ENCODE measurements around the gene SULT2B1.

DNA sequence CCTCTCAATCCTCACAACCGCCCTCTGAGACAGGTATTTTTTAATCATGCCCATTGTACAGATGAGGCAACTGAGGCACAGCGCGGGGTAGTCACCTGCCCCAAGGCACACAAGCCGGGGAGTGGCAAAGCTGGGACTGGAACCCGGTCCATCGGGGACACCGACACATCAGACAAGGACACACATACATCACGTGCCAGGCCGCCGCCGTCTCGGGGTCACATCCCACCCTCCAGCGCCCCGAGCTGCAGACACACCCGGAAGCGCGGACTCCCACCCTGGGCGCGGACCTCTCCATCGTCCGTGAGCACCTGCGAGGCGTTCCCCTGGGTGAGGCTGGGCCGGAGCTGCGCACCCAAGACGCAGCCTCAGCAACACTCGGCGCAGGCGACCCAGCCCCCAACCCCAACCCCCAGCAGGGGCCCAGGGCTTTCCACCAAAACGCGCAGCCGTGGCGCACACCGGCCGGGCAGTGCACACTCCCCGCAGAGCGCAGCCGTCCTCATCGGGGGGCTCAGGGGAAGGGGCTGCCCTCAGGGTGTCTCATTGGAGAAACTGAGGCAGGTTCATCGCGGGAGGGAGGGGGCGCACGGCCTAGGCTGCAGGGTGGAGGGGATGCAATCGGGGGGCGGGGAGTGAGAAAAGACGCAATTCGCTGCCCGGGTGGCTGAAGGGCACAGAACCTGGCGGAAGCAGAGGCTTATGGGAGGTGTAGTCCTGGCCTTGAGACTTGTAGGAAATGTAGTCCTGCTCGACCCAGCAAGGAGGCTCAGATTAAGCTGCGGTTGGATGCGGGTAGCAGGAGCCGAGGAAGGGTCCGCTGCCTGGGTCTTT is 38.5 kb upstream of the SULT2B1 start:
- no peak for TF ChIP-seq POLR2A (IDR thresholded peaks at IDR 0.05; ENCODE audit: low read depth, low read length)
- TF ChIP-seq POLR2AphosphoS5 (IDR thresholded peaks at IDR 0.05; ENCODE audit: low read depth, low read length): no peak
